ENCODE results near the gene PSMB11.

PSMB11 gene

DNA sequence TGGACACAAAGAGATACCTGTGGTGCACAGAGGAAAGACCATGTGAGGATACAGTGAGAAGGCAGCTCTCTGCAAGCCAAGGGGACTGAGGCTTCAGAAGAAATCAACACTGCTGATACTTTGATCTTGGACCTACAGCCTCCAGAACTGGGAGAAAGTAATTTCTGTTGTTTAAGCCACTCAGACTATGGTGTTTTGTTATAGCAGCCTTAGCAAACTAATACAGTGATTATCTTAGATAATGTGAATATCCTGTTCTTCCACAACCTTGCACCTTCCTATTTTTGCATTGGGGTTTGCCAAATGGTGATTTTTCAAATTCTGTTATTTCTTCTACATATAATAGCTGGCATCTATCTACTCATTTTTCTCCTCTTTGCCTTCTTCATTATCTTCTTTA lies 23.9 kb upstream of the PSMB11 start:
- DNase-seq (ENCODE audit: low spot score): no peak
- TF ChIP-seq, protein P1, sequence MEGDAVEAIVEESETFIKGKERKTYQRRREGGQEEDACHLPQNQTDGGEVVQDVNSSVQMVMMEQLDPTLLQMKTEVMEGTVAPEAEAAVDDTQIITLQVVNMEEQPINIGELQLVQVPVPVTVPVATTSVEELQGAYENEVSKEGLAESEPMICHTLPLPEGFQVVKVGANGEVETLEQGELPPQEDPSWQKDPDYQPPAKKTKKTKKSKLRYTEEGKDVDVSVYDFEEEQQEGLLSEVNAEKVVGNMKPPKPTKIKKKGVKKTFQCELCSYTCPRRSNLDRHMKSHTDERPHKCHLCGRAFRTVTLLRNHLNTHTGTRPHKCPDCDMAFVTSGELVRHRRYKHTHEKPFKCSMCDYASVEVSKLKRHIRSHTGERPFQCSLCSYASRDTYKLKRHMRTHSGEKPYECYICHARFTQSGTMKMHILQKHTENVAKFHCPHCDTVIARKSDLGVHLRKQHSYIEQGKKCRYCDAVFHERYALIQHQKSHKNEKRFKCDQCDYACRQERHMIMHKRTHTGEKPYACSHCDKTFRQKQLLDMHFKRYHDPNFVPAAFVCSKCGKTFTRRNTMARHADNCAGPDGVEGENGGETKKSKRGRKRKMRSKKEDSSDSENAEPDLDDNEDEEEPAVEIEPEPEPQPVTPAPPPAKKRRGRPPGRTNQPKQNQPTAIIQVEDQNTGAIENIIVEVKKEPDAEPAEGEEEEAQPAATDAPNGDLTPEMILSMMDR (IDR thresholded peaks at IDR 0.05; ENCODE audit: extremely low read depth, missing control alignments): no peak

DNA sequence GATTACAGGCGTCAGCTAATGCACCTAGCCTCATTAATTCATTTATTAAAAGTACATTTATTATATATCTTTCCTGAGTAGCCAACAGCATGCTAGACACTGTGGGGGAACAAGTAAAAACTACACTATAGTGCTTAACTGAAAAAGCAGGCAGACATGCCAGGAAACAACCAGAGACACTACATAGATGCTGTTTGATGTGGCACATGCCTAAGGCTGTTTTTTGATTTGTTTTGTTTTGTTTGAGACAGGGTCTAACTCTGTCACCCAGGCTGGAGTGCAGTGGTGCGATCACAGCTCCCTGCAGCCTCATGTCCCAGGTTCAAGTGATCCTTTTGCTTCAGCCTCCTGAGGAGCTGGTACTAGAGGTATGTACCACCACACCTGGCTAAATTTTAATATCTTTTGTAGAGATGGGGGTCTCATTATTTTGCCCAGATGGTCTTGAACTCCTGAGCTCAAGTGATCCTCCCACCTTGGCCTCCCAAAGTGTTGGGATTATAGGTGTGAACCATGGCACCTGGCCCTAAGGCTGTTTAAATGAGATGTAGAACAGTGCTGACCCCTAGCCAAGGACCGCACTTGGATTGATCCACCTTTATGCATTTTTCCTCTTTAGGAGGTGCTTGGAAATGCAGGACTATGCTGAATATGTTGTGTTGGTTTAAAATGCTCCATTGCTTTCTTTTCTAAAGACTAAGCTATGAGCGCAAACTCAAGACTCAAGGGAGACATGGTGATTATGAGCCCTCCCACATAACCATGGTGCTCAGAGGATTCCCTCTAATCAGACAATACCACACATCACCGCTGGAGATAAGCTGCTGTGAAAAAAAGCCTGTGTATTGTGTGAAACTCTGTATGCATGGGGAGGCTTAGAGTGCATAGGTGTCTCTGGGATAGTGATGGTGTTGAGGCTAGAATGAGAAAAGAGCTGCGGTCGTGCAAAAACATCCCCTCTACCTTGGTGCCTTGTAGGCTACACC lies 21.6 kb upstream of the PSMB11 start:
- DNase-seq (ENCODE audit: low spot score): no peak
- TF ChIP-seq, protein P1 (IDR thresholded peaks at IDR 0.05; ENCODE audit: extremely low read depth, missing control alignments): no peak

DNA sequence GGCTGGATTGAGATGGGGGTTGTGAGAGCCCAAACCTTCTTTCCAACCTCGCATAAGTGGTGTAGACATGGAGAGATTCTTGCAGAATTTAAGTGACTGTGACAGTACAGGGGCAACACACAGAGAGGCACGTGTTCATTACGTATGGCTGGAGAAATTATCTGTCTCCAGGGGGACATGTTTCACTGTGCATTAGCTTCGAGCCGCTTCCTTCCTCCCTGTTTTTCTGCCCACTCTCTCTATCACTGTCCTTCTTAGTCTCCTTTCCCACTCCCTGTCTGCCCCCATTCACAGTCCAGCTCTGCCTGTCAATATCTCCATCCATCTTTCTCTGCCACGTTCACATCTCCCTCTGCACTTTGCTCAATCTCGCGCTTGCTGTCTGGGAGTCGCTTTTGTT lies 20.6 kb upstream of the PSMB11 start:
- TF ChIP-seq, protein P1 (IDR thresholded peaks at IDR 0.05; ENCODE audit: extremely low read depth, missing control alignments): no peak
- DNase-seq (ENCODE audit: low spot score): no peak

DNA sequence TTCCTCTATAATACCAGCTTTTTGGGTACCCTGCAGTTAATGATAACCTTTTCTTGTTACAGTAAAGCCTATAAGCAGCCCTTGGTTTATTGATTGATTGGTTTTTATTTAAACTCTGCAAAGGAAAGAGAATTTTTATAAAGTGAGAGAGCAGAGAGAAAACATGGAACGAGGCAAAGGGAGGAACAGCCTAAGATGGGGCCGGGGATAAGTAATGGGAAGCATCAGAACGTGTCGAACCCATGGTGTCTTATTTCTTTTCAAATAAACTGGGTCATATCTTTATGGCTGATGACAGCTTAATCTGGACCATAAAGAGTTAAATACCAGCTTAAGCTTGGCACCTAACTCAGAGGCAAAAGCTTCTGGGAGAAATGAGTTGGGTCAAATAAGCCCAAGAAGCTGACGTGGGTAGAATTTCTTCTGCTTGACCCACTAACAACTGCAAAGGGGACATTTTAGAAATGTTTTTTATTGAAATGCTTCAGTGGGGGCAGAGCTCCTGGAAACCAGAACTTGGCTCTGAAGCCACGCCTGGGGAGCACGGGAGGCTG lies 20.0 kb upstream of the PSMB11 start:
- TF ChIP-seq, protein P1 (IDR thresholded peaks at IDR 0.05; ENCODE audit: extremely low read depth, missing control alignments): no peak
- no peak for DNase-seq (ENCODE audit: low spot score)

DNA sequence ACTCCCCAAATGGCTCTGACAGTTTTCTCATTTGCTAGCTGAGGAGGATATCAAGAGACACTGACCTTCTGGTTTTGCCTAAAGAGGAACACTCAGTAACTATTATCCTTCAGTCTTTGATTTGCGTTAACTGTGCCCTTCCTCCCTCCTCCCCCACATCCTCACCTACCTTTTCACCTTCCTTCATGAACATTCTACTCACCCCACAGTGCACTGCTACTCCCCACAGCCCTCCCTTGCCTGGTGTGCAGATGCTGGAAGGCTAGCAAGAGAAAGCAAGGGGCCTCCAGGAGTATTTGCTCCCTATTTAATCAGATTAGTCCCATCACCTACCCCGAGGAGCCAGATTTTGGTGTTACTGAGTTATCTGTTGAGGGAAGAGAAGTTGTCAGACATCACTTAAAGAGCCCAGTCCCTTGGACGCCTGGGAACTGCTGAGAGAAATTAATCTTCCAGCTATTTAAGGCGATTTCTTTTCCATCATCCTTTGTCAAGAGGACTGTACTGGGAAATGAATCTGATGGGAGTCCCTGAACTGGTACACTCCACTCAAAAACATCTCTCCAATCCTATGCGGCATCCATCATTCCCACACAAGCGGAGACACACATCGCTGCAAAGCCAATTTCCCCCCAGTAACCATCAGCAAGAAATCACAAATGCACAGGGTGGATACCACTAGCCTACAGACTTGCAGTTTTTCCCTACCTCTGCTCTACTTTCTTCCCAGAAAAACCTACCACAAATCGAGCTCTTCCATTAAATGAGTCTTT lies 18.8 kb upstream of the PSMB11 start:
- TF ChIP-seq, protein P1 (IDR thresholded peaks at IDR 0.05; ENCODE audit: extremely low read depth, missing control alignments): no peak
- no peak for DNase-seq (ENCODE audit: low spot score)

DNA sequence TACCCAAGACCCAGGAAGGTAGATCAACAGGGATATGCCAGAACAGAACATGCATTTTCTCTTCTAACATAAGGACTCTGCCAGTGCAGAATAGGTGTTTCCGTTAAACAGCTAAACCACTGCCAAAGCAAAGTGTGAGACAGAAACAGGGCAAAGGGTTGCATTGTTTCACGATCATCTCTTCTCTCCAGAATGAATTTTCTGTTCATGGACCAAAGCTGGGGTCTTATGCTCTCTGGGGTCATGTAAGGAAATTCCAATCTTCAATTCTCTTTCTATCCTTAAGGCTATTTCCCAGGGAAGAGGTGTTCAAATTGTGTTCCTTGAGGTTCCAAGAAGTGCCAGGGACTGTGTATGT lies 18.2 kb upstream of the PSMB11 start:
- no peak for DNase-seq (ENCODE audit: low spot score)
- TF ChIP-seq, protein P1 (IDR thresholded peaks at IDR 0.05; ENCODE audit: extremely low read depth, missing control alignments): no peak
